SIG-M5 (cell line): ENCODE results near the gene SPAG16.
"Not testable (repeated sequence)": the region's sequence is repeated elsewhere in the genome, so short reads cannot be mapped to it uniquely, and the experiment has no call there.

ENCODE experiments used
- DNase-seq: peaks from one replicate; lab custom pipeline; 2025; lab: John Stamatoyannopoulos, UW

Gene SPAG16

GRCh38 chr2:213701365-213701764 is 417.1 kb downstream of the SPAG16 start:
- DNase-seq, result not testable (repeated sequence)

GRCh38 chr2:213703406-213704098 is 419.3 kb downstream of the SPAG16 start:
- DNase-seq, result no peak

GRCh38 chr2:213710164-213710563 is 425.9 kb downstream of the SPAG16 start:
- no peak for DNase-seq

GRCh38 chr2:213718411-213718810 is 434.1 kb downstream of the SPAG16 start:
- not testable (repeated sequence) for DNase-seq

- DNase-seq, result no peak
Observed at GRCh38 chr2:213722565-213722964, 438.3 kb downstream of the SPAG16 start.

GRCh38 chr2:213723041-213723560 is 438.8 kb downstream of the SPAG16 start:
- no peak for DNase-seq

- DNase-seq, result no peak
Observed at GRCh38 chr2:213723707-213724106, 439.4 kb downstream of the SPAG16 start.

GRCh38 chr2:213726101-213726500 is 441.8 kb downstream of the SPAG16 start:
- DNase-seq, result no peak

- no peak for DNase-seq
Observed at GRCh38 chr2:213733893-213734292, 449.6 kb downstream of the SPAG16 start.

- DNase-seq, result no peak
Observed at GRCh38 chr2:213740453-213740852, 456.2 kb downstream of the SPAG16 start.

GRCh38 chr2:213751446-213751845 is 467.2 kb downstream of the SPAG16 start:
- DNase-seq, result no peak

- DNase-seq, result no peak
Observed at GRCh38 chr2:213752575-213752974, 468.3 kb downstream of the SPAG16 start.

GRCh38 chr2:213757525-213757924 is 473.3 kb downstream of the SPAG16 start:
- DNase-seq, result no peak

GRCh38 chr2:213763354-213763753 is 479.1 kb downstream of the SPAG16 start:
- DNase-seq, result no peak

GRCh38 chr2:213763963-213764362 is 479.7 kb downstream of the SPAG16 start:
- DNase-seq, result no peak

- DNase-seq, result no peak
Observed at GRCh38 chr2:213764849-213765248, 480.6 kb downstream of the SPAG16 start.

GRCh38 chr2:213766062-213766461 is 481.8 kb downstream of the SPAG16 start:
- DNase-seq, result no peak

GRCh38 chr2:213766465-213766901 is 482.2 kb downstream of the SPAG16 start:
- DNase-seq, result no peak

GRCh38 chr2:213787869-213788268 is 503.6 kb downstream of the SPAG16 start:
- DNase-seq, result no peak

GRCh38 chr2:213789940-213790339 is 505.7 kb downstream of the SPAG16 start:
- no peak for DNase-seq

GRCh38 chr2:213792045-213792444 is 507.8 kb downstream of the SPAG16 start:
- no peak for DNase-seq

GRCh38 chr2:213806125-213806726 is 522.0 kb downstream of the SPAG16 start:
- DNase-seq, result no peak

- no peak for DNase-seq
Observed at GRCh38 chr2:213816583-213816982, 532.3 kb downstream of the SPAG16 start.

- DNase-seq, result no peak
Observed at GRCh38 chr2:213818436-213818835, 534.2 kb downstream of the SPAG16 start.
